Loucy (cell line): ENCODE data around the gene GCNT4.

Source experiments
- H2AFZ ChIP-seq: fragments of 200-600 bp; sonication (generic); 2 replicates; pipeline ENCODE4 v1.6.0; 2016; ENCODE audit warnings: antibody characterized with exemption, mild to moderate bottlenecking, low read length, moderate library complexity
- H3F3A ChIP-seq: fragments of 200-600 bp; 2 replicates; pipeline ENCODE4 v1.6.0; 2016; ENCODE audit warnings: antibody characterized with exemption, low read depth, mild to moderate bottlenecking
- H3K27me3 ChIP-seq: fragments of 200-600 bp; sonication (generic); 2 replicates; pipeline ENCODE4 v1.6.1; 2014; ENCODE audit warnings: low read length, mild to moderate bottlenecking; ENCODE audit not compliant: insufficient read depth, poor library complexity, severe bottlenecking
- H3K36me3 ChIP-seq: fragments of 200-600 bp; sonication (generic); 2 replicates; pipeline ENCODE4 v1.6.1; 2016; ENCODE audit warnings: low read length; ENCODE audit not compliant: insufficient read depth
- H3K4me1 ChIP-seq: fragments of 200-600 bp; sonication (generic); 2 replicates; pipeline ENCODE4 v1.5.1; 2014; ENCODE audit warnings: low read length, mild to moderate bottlenecking; ENCODE audit not compliant: insufficient read depth, poor library complexity, severe bottlenecking
- H3K4me2 ChIP-seq: fragments of 200-600 bp; sonication (generic); 2 replicates; pipeline ENCODE4 v1.6.0; 2014; ENCODE audit warnings: antibody characterized with exemption, low read length, low read depth, mild to moderate bottlenecking; ENCODE audit not compliant: poor library complexity, severe bottlenecking
- H3K4me3 ChIP-seq: fragments of 200-600 bp; sonication (generic); 2 replicates; pipeline ENCODE4 v1.5.1; 2014; ENCODE audit warnings: low read length, mild to moderate bottlenecking, mixed read lengths; ENCODE audit not compliant: poor library complexity, severe bottlenecking
- H3K79me2 ChIP-seq: fragments of 200-600 bp; sonication (generic); 2 replicates; pipeline ENCODE4 v1.6.1; 2014; ENCODE audit warnings: low read length; ENCODE audit not compliant: insufficient read depth
- H3K9ac ChIP-seq: fragments of 200-600 bp; sonication (generic); 2 replicates; pipeline ENCODE4 v1.6.0; 2014; ENCODE audit warnings: mild to moderate bottlenecking, low read depth, low read length, moderate library complexity; ENCODE audit not compliant: poor library complexity, severe bottlenecking
- H3K9me2 ChIP-seq: fragments of 200-600 bp; sonication (generic); replicated peaks from 2 replicates; pipeline ENCODE4 v1.6.1; 2016; ENCODE audit warnings: low read depth, low read length, mixed read lengths
- H3K9me3 ChIP-seq: fragments of 200-600 bp; sonication (generic); 2 replicates; pipeline ENCODE4 v1.6.1; 2014; ENCODE audit warnings: mild to moderate bottlenecking, antibody characterized with exemption, low read length, low read depth; ENCODE audit not compliant: insufficient read depth
- H4K20me1 ChIP-seq: fragments of 200-600 bp; sonication (generic); 2 replicates; pipeline ENCODE4 v1.6.0; 2014; ENCODE audit warnings: antibody characterized with exemption, low read length, mild to moderate bottlenecking; ENCODE audit not compliant: insufficient read depth, poor library complexity, severe bottlenecking
- CTCF ChIP-seq: fragments of 200-600 bp; sonication (generic); conservative IDR thresholded peaks from 2 replicates; pipeline ENCODE4 v1.5.1; 2014; ENCODE audit warnings: mild to moderate bottlenecking, antibody characterized with exemption, low read length
- EZH2phosphoT487 ChIP-seq: fragments of 200-600 bp; IDR thresholded peaks from 2 replicates; pipeline ENCODE4 v1.6.1; 2018; ENCODE audit warnings: antibody characterized with exemption, mild to moderate bottlenecking, moderate library complexity, borderline replicate concordance

The GCNT4 gene

GRCh38 chr5:75067434-75067833 lies 15.1 kb upstream of the GCNT4 start:
- Histone ChIP-seq H3K9ac (no peak overlapping the region), H3K4me1 (peaks cover 15% of the 10 kb centered on the region), H3K9me2 (no peaks in the 10 kb centered on the region), H2AFZ (no peak overlapping the region), H3K4me2 (no peak overlapping the region), H3K27me3 (no peaks in the 10 kb centered on the region), H3F3A (no peaks in the 10 kb centered on the region), H3K4me3 (no peak overlapping the region), H3K79me2 (no peaks in the 10 kb centered on the region), H3K36me3 (no peaks in the 10 kb centered on the region), H3K9me3 (no peaks in the 10 kb centered on the region), H4K20me1 (no peaks in the 10 kb centered on the region)
- no peak for TF ChIP-seq EZH2phosphoT487
- TF ChIP-seq CTCF: no peak

GRCh38 chr5:75062925-75063531 lies 10.7 kb upstream of the GCNT4 start:
- Histone ChIP-seq H3K27me3 (no peaks in the 10 kb centered on the region), H3K4me2 (no peak overlapping the region), H3K79me2 (no peaks in the 10 kb centered on the region), H3K36me3 (no peaks in the 10 kb centered on the region), H3F3A (0 out of 2 replicates have a peak, but pooled peaks cover 5% of the 10 kb centered on the region), H3K9me2 (no peaks in the 10 kb centered on the region), H2AFZ (0 out of 2 replicates have a peak overlapping the region, but pooled peaks have one; percentile 5), H3K9ac (no peak overlapping the region), H3K4me1 (peaks cover 49% of the 10 kb centered on the region), H3K4me3 (no peak overlapping the region), H4K20me1 (no peaks in the 10 kb centered on the region), H3K9me3 (no peaks in the 10 kb centered on the region)
- TF ChIP-seq EZH2phosphoT487: no peak
- no peak for TF ChIP-seq CTCF

- no peaks in the 10 kb centered on the region for H3K79me2 ChIP-seq
- H3K4me1 ChIP-seq: peaks cover 71% of the 10 kb centered on the region
- no peaks in the 10 kb centered on the region for H4K20me1 ChIP-seq
- H3K4me3 ChIP-seq: no peak overlapping the region
- no peaks in the 10 kb centered on the region for H3K9me3 ChIP-seq
- H3K36me3 ChIP-seq: no peaks in the 10 kb centered on the region
- TF ChIP-seq CTCF (no peak), EZH2phosphoT487 (no peak)
- H3F3A ChIP-seq: peaks cover 15% of the 10 kb centered on the region
- H2AFZ ChIP-seq: no peak overlapping the region
- no peaks in the 10 kb centered on the region for H3K27me3 ChIP-seq
- peak overlapping the region; percentile 12 for H3K4me2 ChIP-seq
- H3K9ac ChIP-seq: peak overlapping the region; percentile 42
- no peaks in the 10 kb centered on the region for H3K9me2 ChIP-seq
These were observed 7.7 kb upstream of the GCNT4 start for GRCh38 chr5:75059912-75060545.
